ENCODE data around the gene RASSF5.

Gene RASSF5

DNA sequence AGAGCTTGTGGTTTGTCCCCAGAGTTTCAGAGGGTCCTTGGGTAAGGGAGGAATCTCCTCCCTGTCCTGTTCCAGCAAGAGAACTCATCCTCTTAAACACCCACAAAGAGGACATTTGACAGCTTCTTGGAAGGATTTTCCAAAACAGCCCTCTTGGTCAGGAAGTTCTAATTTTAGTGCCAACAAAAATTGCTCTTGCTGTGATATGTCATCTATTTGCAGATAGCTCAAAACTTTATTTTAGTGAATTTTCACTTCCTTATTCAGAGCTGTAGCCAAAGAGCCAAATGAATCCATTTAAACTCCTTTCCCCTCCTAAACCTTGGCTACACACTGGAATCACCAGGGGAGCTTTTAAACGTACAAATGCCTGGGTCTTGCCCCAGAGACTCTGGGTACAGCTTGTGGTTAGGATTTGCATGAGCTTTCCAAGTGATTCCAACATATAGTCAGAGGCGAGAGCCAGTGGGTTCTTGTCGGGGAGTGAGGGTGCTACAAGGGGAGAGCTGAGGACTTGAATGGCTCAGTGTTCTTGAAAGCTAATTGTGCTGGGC is 11.8 kb upstream of the RASSF5 start:
- DNase-seq (ENCODE audit: insufficient read length, low spot score) (no peak), FAIRE-seq (no peak)

DNA sequence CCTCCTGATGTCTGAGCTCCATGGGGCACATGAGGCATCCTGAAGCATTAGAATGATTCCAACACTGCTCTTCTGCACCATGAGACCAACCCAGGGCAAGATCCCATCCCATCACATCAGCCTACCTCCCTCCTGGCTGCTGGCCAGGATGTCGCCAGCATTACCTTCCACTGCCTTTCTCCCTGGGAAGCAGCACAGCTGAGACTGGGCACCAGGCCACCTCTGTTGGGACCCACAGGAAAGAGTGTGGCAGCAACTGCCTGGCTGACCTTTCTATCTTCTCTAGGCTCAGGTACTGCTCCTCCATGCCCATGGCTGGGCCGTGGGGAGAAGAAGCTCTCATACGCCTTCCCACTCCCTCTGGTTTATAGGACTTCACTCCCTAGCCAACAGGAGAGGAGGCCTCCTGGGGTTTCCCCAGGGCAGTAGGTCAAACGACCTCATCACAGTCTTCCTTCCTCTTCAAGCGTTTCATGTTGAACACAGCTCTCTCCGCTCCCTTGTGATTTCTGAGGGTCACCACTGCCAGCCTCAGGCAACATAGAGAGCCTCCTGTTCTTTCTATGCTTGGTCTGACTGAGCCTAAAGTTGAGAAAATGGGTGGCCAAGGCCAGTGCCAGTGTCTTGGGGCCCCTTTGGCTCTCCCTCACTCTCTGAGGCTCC is 11.1 kb upstream of the RASSF5 start:
- FAIRE-seq: no peak
- no peak for DNase-seq (ENCODE audit: insufficient read length, low spot score)

DNA sequence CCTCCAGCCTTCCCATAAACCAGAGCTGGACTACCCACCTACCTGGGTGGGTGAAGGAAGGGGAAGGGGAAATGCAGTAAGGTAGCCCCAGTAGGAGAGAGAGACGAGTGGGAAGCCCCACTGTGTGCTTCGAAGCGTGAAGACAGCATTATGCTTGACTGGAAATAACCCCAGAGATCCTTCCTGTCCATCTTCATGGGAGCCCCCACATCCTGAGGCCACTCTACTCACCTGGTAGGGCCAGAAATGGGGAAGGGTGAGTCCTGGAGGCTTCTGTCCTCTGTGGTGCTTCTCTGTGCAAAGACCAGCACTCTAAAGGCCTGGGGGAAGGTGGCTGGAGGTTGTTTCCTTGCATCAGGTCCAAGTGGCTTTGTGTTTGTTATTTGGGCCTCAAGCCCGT is 10.0 kb upstream of the RASSF5 start:
- DNase-seq (ENCODE audit: insufficient read length, low spot score): no peak
- no peak for FAIRE-seq

DNA sequence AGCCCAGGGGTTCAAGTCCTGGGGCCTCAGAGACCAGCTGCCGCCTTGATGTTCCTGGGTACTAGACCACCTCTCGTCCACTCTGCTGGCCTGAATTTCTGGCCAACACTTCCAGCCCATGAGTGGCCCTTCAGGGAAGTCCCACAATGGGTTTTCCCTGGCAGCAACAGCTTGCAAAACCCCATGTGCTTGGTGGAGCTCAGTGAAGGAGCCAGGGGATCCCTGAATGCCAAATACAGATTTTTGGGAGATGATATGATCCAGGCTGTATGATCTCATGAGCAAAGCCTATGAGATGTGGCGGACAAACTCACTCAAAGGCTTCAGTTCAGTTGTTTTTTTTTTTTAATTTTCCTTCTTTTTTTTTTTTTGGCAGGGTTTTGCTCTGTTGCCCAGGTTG is 9.6 kb upstream of the RASSF5 start:
- no peak for FAIRE-seq

DNA sequence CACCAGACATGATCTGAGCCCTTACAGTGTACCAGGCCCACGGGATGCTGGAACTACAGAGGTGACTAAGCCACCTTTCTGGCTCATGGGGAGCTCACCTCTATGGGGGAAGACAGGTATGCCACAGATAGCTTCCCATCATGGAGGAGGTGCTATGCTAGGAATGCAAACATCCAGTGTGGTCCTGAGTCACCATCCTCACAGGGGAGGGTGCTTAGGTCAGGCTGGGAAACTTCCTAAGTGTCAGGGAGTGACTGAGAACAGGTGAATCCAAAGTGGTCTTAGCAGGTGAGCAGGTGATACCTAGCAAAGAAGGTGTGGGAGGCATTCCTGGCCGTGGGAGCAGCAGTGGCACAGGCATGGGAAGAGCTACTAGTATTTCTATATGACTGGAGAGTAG is 8.6 kb upstream of the RASSF5 start:
- no peak for FAIRE-seq

More for the DNA sequence above, 9.6 kb upstream of the RASSF5 start:
- DNase-seq (ENCODE audit: insufficient read length, low spot score): no peak

DNA sequence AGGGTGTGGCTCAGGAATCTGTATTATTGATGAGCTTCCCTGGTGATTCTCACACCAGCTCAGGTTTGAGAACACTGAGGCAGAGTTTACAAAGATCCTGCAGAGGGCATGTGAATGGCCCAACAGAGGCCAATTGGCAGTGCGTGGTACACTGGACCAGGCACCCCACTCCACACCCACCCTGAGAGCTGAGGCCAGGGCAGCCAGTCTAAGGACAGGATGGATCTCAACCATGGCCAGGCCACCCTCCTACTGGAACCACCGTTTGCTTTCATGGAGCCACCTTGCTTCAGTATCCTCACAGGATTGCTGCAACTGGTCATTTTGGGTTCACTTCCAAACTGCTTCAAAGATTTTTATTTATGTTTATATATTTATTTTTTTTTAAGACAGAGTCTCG is 7.3 kb upstream of the RASSF5 start:
- no peak for FAIRE-seq
- DNase-seq (ENCODE audit: insufficient read length, low spot score): no peak

More for the DNA sequence above, 8.6 kb upstream of the RASSF5 start:
- no peak for DNase-seq (ENCODE audit: insufficient read length, low spot score)

DNA sequence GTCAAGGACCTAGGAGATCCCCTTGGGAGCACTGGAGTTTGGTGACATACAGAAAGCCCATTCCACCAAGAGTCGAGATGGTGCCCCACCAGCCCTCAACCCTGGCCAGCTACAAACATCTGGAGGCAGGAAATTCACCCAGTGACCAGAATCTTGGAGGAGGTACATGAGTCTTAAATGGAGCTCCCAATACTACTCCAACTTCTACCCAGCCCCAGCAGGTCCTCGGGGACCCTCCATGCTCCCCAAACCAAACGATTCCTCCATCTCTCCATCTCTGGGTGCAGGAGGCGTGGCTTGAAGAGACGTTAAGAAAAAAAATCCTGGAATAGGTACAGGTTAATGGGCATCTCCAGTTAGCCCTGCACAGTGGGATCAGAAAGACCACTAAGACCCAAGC is 5.5 kb upstream of the RASSF5 start:
- DNase-seq (ENCODE audit: insufficient read length, low spot score): no peak
- FAIRE-seq: no peak

DNA sequence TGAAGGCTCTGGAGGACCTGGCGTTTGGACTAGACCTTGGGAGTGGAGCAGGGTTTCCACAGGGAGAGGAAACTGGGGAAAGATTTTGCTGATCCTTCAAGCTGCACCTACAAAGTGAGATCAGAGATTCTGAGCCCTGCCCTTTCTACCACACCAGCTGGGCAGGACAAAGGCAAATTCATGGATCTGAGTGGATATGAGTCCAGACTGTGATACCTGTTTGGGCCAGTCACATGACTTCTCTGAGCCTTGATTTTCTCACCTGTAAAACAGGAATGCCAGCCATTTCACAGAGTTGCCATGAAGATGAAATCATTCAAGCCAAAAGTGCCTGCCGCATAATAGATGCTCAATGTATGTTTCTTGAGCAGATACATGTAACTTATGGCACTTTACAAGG is 4.9 kb upstream of the RASSF5 start:
- FAIRE-seq (no peak), DNase-seq (ENCODE audit: insufficient read length, low spot score) (no peak)

DNA sequence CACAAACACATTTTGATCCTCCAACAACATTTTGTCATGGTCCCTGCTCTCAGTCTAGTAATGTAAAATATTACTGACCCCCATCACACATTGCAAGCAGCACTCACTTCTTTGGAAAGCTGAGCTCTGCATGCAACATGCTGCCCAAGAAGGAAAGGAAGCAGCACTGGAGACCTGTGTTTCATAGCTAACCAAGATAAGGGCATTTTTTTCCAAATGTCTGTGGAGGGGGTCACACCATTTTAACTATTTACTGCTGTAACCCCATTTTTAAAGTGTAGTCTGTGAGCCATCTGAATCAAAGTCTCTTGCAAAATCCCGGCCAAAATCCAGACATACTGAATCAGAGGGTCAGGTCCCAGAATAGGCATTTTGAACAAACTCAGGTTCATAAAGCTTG is 4.5 kb upstream of the RASSF5 start:
- DNase-seq (ENCODE audit: insufficient read length, low spot score) (no peak), FAIRE-seq (no peak)

DNA sequence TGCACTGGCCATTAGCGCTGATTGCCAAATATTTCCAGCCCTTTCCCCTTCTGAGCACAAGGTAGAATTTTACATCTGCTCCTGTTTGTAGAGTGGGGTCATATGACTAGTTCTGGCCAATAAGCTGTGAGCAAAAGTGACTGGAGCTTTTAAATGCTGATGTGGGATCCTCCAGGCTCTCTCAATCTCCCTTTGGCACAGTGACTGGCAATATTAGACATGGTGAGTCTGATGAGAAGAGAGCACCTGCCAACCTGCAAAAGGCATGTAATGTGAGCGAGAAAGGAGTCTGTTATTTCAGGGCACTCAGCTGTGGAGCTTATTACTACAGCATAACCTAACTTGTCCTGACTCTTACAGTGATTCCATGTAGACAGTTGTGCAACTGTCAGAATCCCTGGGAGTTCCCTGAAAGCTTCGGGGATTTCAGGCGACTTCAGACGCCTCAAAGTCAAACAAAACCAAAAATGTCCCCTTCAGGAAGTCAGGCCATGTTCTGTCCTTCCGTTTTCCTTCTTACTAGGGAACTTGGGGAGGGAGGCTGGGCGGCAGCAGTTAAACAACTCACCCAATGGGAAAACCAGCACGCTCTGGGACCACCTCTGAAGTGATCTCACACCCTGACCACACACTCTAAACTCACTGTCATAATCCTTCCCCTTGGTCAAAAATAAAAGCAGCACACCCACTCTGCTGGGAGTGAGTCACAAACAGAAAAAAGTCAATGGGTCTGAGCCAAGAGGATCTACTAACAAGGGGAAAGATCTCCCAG is 3.6 kb upstream of the RASSF5 start:
- FAIRE-seq (no peak), DNase-seq (ENCODE audit: insufficient read length, low spot score) (peak; percentile 70)

DNA sequence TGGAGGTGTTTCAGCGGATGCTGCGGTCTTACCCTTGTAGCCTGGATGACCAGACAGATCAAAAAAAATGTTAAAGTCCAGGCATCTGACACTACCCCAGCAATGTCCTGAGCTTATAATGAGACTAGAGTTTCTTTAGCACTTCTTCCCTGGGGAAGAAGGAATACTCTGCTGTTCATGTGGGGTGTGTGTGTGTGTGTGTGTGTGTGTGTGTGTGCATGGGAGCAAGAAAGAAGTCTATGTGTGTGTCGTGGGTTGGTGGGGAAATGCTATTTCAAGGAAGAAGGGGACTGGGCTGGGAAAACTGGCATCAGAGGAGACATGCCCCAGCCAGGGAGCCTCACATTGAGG is 3.0 kb upstream of the RASSF5 start:
- DNase-seq (ENCODE audit: insufficient read length, low spot score): no peak

DNA sequence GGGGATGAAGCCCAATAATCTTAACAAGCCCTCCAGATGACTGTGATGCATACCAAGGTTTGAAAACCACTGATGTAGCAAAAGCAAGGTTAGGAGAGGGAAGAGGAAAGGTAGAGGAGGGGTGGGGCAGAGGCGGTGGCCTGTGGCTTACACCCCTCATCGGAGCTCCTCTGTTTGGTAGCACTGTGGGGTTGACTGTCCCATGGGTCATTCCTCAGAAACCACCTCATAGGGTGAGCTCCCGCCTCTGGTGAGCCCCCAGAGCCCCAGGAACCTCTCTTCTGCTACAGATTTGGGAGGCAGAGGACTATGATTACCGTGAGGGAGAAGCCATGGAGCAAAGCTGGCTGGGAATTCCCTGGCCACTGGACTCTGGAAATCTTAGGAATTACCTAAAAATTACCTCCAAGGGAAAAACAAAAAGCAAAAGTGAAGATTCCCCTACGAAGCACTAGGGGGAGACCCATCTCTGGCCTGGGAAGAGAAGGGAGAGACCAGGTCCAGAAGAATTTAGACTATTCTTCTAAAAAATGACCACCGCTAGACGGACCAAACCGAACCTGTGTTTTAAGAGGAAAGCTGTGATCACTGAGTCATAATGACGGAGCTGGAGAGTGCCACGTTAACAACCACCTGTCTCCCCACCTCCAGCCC is 1.5 kb upstream of the RASSF5 start:
- FAIRE-seq (no peak), DNase-seq (ENCODE audit: insufficient read length, low spot score) (no peak)

More for the DNA sequence above, 3.0 kb upstream of the RASSF5 start:
- no peak for FAIRE-seq

DNA sequence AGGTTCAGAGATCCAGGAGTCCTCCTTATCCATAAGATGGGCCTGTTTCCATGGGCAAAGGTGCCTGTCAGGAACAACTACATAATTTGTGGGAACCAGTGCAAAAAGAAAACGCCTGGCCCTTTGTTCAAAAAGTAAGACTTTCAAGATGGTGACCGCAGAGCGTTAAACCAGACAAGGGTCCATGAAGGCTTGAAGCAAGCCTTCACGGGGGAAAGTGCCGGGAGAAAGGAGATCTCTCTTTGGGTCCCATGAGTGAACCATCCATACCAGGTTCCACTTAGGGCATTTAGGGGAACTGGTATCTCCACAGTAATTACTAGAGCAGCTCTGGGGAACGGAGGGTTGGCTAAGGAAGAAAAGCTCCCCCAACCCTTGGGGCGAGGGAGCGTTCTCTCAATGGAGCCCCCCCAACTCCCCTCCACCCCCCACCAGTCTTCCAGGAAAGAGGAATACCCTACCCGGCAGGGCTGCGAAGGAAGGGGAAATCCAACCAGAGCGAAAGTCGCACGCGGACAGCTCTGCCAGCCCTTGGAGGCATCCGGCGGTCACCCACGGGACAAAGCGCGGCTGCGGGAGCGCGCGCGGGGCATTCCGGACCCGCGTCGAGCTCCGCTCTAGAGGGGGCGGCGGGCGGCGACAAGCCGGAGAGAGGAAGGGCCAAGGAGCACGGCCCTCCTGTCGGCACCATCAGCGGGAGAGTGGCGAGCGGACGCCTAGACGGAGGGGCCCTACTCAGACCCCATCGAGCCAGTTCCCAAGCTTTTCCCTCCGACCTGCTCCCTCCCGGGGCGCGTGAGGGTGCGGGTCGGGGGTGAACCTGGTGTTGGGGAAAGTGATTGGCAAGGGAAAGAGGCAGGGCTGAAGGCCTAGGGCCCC is 687 bp upstream of the RASSF5 start:
- FAIRE-seq: no peak
- no peak for DNase-seq (ENCODE audit: insufficient read length, low spot score)

DNA sequence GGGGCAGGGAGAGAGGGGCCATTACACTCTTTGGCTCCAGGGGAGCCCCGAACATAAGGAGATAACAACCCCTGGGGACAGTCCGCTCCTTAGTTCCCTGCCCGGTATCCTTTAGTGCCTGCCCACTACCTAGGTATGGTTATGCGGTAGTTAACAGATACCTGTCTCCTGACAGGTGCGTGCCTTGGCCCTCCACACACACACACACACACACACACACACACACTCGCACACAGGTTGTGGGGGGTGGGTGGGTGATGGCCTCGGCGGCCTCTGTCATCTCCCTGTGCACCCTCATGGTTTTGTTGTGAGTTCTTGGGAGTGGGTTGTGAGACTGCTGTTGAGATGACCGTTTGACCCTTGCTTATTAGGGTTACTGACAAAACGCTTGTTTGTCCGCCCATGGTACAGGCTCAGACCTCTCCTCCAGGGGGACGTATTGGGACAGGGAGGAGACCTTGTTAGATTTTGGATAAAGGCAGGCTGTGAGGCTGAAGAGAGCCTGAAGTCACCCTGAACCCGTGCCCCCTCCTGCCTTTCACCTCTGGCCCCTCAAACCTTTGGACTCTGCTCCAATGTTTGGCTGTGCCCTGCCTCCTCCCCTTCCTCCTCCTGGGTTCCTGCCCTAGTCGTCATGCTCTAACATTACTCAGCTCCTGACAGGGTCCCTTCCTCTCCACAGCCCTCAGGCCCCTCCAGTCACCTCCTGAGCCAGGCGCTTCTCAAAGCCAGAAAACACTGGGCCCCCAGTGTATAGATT is 979 bp downstream of the RASSF5 start:
- FAIRE-seq: no peak
- DNase-seq (ENCODE audit: insufficient read length, low spot score): no peak

DNA sequence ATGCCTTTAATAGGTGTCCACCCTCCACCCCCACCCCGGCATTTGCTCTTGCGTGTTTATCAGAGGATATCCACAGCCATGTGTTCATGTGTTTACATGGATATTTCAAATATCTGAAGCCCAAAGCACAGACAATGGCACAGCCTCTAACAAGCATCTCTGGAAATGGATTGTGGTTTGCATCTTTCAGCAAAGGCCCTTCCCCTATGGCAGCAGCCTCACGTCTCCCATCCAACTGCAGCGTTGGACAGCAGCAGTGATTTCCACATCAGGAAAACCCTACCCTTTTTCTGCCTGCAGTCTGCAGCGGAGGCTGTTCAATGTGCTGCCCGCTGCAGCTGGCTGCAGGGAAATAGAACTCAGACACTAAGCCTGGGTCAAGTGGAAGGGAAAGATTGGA is 1.6 kb downstream of the RASSF5 start:
- FAIRE-seq: no peak
- no peak for DNase-seq (ENCODE audit: insufficient read length, low spot score)

DNA sequence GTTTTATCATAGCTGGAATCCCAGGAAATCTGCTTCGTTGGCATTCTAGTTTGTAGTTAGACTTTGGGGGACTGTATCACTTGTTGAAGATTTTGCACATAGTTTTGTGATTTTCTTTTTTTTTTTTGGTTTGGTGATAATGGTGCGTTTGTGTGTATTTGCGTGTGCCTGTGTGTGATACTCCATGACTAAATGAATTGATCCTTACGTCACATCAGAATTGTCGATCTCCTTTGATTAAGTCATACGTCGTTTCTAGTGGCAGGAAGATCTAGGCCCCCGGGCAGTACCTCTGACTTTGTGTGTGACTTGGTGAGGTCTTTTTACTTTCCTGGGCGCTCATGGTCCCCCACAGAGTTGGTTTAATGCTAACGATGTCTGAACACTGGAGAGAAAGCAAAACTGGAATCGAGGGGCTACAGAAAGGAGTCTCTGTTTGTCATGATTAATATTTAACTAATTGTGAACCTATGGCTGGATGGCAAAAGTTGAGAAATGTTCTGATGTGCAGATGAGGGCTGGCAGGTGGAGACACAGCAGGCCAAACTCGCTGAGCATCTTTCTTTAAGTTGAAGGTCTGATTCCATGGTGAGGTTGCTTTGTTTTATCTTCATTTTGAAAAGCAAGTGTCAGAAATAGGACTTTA is 2.4 kb downstream of the RASSF5 start:
- DNase-seq (ENCODE audit: insufficient read length, low spot score) (no peak), FAIRE-seq (no peak)

DNA sequence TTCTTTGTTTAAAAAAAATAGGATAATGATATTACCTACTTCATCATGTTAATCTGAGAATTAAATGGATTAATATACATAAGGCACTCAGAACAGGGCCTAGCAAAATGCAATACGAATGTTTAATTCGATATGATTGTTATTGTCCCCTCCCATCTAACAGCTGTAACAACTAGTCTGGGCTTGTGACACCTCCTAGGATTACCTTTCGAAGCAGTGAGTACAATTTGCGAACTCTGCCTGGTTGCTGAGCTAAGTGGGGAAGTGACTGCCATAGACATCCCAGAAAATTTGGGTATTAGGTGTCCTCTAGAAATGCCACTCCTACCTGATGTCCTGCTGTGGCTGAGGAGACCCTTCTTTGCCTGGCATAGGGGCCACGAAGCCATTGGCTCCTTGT is 3.0 kb downstream of the RASSF5 start:
- DNase-seq (ENCODE audit: insufficient read length, low spot score): no peak
- no peak for FAIRE-seq

DNA sequence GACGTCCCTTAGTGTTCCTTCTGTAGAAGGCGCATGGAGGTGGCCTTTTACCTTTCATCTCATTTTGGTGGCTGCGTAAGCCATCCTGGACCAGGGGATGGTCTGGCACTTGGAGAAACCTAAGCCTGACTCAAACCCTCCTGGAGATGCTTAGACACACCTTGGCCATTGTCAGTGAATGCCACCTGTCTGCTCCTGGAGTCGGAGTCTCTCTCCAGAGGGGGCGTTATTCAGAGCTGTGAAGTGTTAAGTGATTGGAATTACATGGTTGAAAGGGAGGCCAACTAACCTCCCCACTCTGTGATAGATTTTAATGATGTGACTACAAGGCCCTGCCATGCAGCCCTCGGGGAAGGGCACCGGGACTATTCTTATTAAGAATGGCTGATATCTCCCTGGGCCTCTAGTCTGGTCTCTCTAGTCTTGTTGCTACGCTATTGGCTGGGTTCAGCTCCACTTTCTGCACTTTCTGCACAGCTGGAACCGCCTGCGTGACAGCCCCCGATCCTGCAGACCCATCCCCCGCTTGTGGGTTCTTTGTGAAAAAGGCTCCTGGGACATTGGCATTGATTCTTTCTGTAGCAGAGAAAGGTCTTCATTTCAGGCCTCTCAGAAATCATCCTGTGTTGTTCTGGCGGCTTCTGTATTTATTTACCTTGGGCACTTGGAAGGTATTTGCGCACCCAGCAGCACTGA is 4.2 kb downstream of the RASSF5 start:
- FAIRE-seq (no peak), DNase-seq (ENCODE audit: insufficient read length, low spot score) (no peak)
